GM18502 (cell line): ENCODE results near the gene TNP1.

ENCODE experiments used
- ATAC-seq: cut with Tn5 transposase; IDR thresholded peaks from one replicate; pipeline ENCODE4 v1.9.1; 2021; ENCODE audit warnings: mild to moderate bottlenecking; ENCODE audit not compliant: unreplicated experiment, poor library complexity

The TNP1 gene

GRCh38 chr2:216849987-216850386 is 9.9 kb downstream of the TNP1 start:
- no peak for ATAC-seq

- ATAC-seq, result no peak
These were observed 14.4 kb downstream of the TNP1 start for GRCh38 chr2:216845426-216845825.

GRCh38 chr2:216842636-216843035 is 17.2 kb downstream of the TNP1 start:
- no peak for ATAC-seq

GRCh38 chr2:216839688-216840087 is 20.2 kb downstream of the TNP1 start:
- ATAC-seq, result no peak

- ATAC-seq, result no peak
These were observed 21.7 kb downstream of the TNP1 start for GRCh38 chr2:216838151-216838550.

GRCh38 chr2:216837740-216838139 is 22.1 kb downstream of the TNP1 start:
- no peak for ATAC-seq

- no peak for ATAC-seq
These were observed 26.8 kb downstream of the TNP1 start for GRCh38 chr2:216833061-216833460.

GRCh38 chr2:216830346-216830745 is 29.5 kb downstream of the TNP1 start:
- no peak for ATAC-seq

- no peak for ATAC-seq
These were observed 30.3 kb downstream of the TNP1 start for GRCh38 chr2:216829533-216829932.

GRCh38 chr2:216827073-216827720 is 32.7 kb downstream of the TNP1 start:
- ATAC-seq, result no peak

- no peak for ATAC-seq
These were observed 37.4 kb downstream of the TNP1 start for GRCh38 chr2:216822470-216822869.

- no peak for ATAC-seq
These were observed 39.2 kb downstream of the TNP1 start for GRCh38 chr2:216820709-216821108.

- ATAC-seq, result no peak
These were observed 40.1 kb downstream of the TNP1 start for GRCh38 chr2:216819766-216820165.

- no peak for ATAC-seq
These were observed 40.8 kb downstream of the TNP1 start for GRCh38 chr2:216819055-216819454.

GRCh38 chr2:216810399-216811160 is 49.3 kb downstream of the TNP1 start:
- ATAC-seq, result no peak
